Measurements from ENCODE around the gene TYW3. TPM values are rescaled to one million over a fixed set of nuclear protein-coding genes. Genes with fewer than 3 reads are reported as not detected.
A peak's percentile ranks its signal among the peaks of the same experiment; 100 is the strongest.

The TYW3 gene
- total RNA-seq, 1 experiment from 2014 or later, result 32.9 TPM

DNA sequence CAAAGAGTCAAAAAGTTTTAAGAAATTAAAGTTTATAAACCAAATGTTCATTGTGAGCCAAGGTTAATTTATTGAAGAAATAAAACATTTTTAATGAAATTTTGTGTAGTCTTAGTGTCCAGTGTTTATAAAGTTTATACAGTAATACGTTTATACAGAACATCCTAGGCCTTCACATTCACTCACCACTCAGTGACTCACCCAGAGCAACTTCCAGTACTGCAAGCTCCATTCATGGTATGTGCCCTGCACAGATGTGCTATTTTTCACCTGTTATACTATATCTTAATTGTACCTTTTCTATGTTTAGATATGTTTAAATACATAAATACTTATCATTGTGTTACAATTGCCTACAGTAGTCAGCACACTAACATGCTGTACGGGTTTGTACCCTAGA, 33.6 kb downstream of the TYW3 start (continued):
- TF ChIP-seq GTF2I (CRISPR knock-in tag; conservative IDR thresholded peaks at IDR 0.05) (no peak), PRRX2 (CRISPR knock-in tag; IDR thresholded peaks at IDR 0.05) (no peak), ZNF423 (CRISPR knock-in tag; IDR thresholded peaks at IDR 0.05) (no peak), E2F5 (CRISPR knock-in tag; IDR thresholded peaks at IDR 0.05) (no peak)

GRCh38 chr1:74767490-74767889, 34.5 kb downstream of the TYW3 start:
- ATAC-seq, result peak; percentile 95
- Mint-ChIP-seq H3K4me3 (no peak overlapping the region), H3K4me1 (no peaks in the 10 kb centered on the region), H3K27ac (no peak overlapping the region), H3K9me3 (no peaks in the 10 kb centered on the region), H3K27me3 (ENCODE audit: low read depth) (no peaks in the 10 kb centered on the region), H3K36me3 (peaks cover 6% of the 10 kb centered on the region; the same call in 1 of the 2 replicates)
- peak; percentile 42; the same call in 1 of the 2 replicates for TF ChIP-seq CTCF (IDR thresholded peaks at IDR 0.05)
- TF ChIP-seq, protein P1, sequence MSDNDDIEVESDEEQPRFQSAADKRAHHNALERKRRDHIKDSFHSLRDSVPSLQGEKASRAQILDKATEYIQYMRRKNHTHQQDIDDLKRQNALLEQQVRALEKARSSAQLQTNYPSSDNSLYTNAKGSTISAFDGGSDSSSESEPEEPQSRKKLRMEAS (CRISPR knock-in tag; IDR thresholded peaks at IDR 0.05), result no peak
- CTCF ChIA-PET, result interaction anchor here (0.5 to 1.5 kb wide), 38 partner anchors 8 to 681 kb away, joined by 3 to 15 read pairs (median 4); partner anchors contain the start of genes CRYZ, ERICH3, LHX8 and TYW3
- DNase-seq (ENCODE audit: low spot score), result peak; percentile 54
- POLR2A ChIA-PET, result no interaction called here

DNA sequence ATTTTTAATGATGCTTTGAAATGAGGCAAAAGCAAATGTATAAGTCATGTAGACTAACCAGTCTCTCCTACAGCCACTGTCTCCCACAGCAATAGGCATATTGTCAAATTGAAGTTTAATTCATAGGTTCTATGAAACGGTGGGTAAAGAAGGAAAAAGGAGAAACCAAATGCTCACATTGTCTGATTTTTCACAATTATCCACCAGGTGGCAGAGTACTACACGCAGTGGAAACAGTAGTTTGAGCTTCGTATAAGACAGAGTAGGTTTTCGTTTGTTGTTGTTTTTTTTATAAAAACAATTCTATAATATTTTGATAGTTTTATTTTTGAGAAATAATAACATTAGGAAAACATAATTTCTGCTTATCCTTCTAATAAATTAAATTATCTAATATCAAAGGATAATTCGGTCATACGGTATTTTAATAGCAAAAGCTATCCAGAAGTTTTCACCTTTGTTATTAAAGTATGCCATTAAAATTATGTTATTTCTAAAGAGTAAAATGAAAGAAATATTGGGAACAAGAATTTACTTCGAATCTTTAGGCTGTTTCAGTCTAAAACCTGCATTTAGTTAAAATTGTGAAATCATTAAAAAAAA, 39.1 kb downstream of the TYW3 start:
- ATAC-seq, result peak; percentile 60; the same call in 1 of the 2 replicates
- CTCF ChIA-PET, result interaction anchor here (0.5 to 1.2 kb wide), 26 partner anchors 9 to 842 kb away, joined by 3 to 8 read pairs (median 3); partner anchors contain the start of genes CRYZ, LHX8 and TYW3
- Mint-ChIP-seq H3K4me3 (no peak overlapping the region), H3K27ac (no peak overlapping the region), H3K36me3 (no peaks in the 10 kb centered on the region), H3K4me1 (no peaks in the 10 kb centered on the region), H3K27me3 (ENCODE audit: low read depth) (no peaks in the 10 kb centered on the region), H3K9me3 (no peaks in the 10 kb centered on the region)
- TF ChIP-seq CTCF (IDR thresholded peaks at IDR 0.05) (peak; percentile 33; the same call in 1 of the 2 replicates), GRHL2 (CRISPR knock-in tag; IDR thresholded peaks at IDR 0.05; ENCODE audit: insufficient replicate concordance, severe bottlenecking) (no peak)
- POLR2A ChIA-PET, result interaction anchor here (0.5 to 0.6 kb wide), 2 partner anchors 9 to 430 kb away, joined by 3 to 4 read pairs; no protein-coding TSS in a partner anchor
- DNase-seq (ENCODE audit: low spot score), result no peak

DNA sequence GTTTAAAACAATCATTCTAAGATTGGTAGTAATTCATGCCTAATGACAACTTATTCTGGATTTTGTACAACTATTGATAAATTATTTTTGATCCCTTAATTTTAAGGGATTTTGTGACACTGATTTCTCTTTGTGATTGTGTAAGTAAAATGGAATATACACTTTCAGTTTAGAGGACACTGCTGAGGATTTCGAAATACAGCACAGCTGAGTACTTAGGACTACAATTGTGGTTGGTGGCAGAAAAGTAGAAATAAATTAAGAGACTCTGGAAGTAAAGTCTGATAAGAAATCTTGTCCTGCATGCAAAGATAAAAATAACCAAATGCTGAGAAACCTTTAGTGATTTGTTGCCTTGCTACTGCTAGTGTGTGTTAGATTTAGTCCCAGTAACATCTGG, 40.0 kb downstream of the TYW3 start:
- H3K9me3 Mint-ChIP-seq, result no peaks in the 10 kb centered on the region
- TF ChIP-seq FOXJ3 (CRISPR knock-in tag; IDR thresholded peaks at IDR 0.05; ENCODE audit: borderline replicate concordance), result no peak
- no peak for TF ChIP-seq SMAD3 (CRISPR knock-in tag; IDR thresholded peaks at IDR 0.05; ENCODE audit: borderline replicate concordance)
- TF ChIP-seq, protein P2, sequence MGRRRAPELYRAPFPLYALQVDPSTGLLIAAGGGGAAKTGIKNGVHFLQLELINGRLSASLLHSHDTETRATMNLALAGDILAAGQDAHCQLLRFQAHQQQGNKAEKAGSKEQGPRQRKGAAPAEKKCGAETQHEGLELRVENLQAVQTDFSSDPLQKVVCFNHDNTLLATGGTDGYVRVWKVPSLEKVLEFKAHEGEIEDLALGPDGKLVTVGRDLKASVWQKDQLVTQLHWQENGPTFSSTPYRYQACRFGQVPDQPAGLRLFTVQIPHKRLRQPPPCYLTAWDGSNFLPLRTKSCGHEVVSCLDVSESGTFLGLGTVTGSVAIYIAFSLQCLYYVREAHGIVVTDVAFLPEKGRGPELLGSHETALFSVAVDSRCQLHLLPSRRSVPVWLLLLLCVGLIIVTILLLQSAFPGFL (CRISPR knock-in tag; IDR thresholded peaks at IDR 0.05; ENCODE audit: borderline replicate concordance), result no peak
- no peak for TF ChIP-seq ZMAT4 (CRISPR knock-in tag; IDR thresholded peaks at IDR 0.05)
- TF ChIP-seq SP1 (CRISPR knock-in tag; conservative IDR thresholded peaks at IDR 0.05), result no peak
- TF ChIP-seq FOXK1 (CRISPR knock-in tag; IDR thresholded peaks at IDR 0.05), result no peak
- TF ChIP-seq NR3C1 (CRISPR knock-in tag; conservative IDR thresholded peaks at IDR 0.05; ENCODE audit: low read depth), result no peak
- no peak for TF ChIP-seq RELA (CRISPR knock-in tag; IDR thresholded peaks at IDR 0.05; ENCODE audit: borderline replicate concordance)
- no peak for TF ChIP-seq NFATC4 (CRISPR knock-in tag; IDR thresholded peaks at IDR 0.05)
- TF ChIP-seq PRRX2 (CRISPR knock-in tag; IDR thresholded peaks at IDR 0.05), result no peak
- no peak for TF ChIP-seq TCF7 (CRISPR knock-in tag; IDR thresholded peaks at IDR 0.05; ENCODE audit: low read depth)
- no peak for TF ChIP-seq EMX1 (CRISPR knock-in tag; IDR thresholded peaks at IDR 0.05)
- TF ChIP-seq ATF1 (CRISPR knock-in tag; IDR thresholded peaks at IDR 0.05), result no peak
- ChIA-PET CTCF (no interaction called here), POLR2A (no interaction called here)
- H3K27me3 Mint-ChIP-seq (ENCODE audit: low read depth), result no peaks in the 10 kb centered on the region
- no peak overlapping the region for H3K4me3 Mint-ChIP-seq
- no peaks in the 10 kb centered on the region for H3K4me1 Mint-ChIP-seq
- H3K27ac Mint-ChIP-seq, result no peak overlapping the region
- DNase-seq (ENCODE audit: low spot score), result no peak
- ATAC-seq, result no peak
- H3K36me3 Mint-ChIP-seq, result no peaks in the 10 kb centered on the region
